ENCODE results near the gene TMEM203. TPM values are rescaled to one million over a fixed set of nuclear protein-coding genes. Genes with fewer than 3 reads are reported as not detected.

The TMEM203 gene
- total and polyA plus RNA-seq, 2 experiments from 2014 or later, result 32.7 to 53.4 TPM

- H3K4me3 ChIP-seq, result peak overlapping the region; percentile 94
- peak overlapping the region; percentile 76; the same call in 1 of the 2 replicates for H3K27ac ChIP-seq (ENCODE audit: low read depth)
- ATAC-seq, result peak; percentile 53
- 0 out of 2 replicates have a peak, but pooled peaks cover 6% of the 10 kb centered on the region for H3F3A ChIP-seq (replicated peaks; ENCODE audit: low read depth)
- H3K27me3 Mint-ChIP-seq (ENCODE audit: insufficient read depth, low read depth, poor library complexity), result peaks cover 3% of the 10 kb centered on the region
- H3K27ac Mint-ChIP-seq, result no peak overlapping the region
- TF ChIP-seq ZNF331 (CRISPR knock-in tag; IDR thresholded peaks at IDR 0.05; ENCODE audit: low read depth) (no peak), JUNB (IDR thresholded peaks at IDR 0.05; ENCODE audit: unreplicated experiment) (no peak), CREB1 (CRISPR knock-in tag; IDR thresholded peaks at IDR 0.05; ENCODE audit: low read depth) (peak; percentile 54; the same call in 1 of the 2 replicates), EZH2 (IDR thresholded peaks at IDR 0.05; ENCODE audit: low read depth, unreplicated experiment) (no peak), STAT1 (IDR thresholded peaks at IDR 0.05; ENCODE audit: unreplicated experiment) (no peak), ETS1 (IDR thresholded peaks at IDR 0.05) (peak; percentile 68), NANOG (IDR thresholded peaks at IDR 0.05; ENCODE audit: borderline replicate concordance) (no peak), ZNF114 (CRISPR knock-in tag; IDR thresholded peaks at IDR 0.05) (no peak), POLR2AphosphoS5 (IDR thresholded peaks at IDR 0.05; ENCODE audit: low read depth) (peak; percentile 54)
- no peaks in the 10 kb centered on the region for H3K36me3 ChIP-seq (ENCODE audit: insufficient read depth)
- H3K9me2 ChIP-seq (ENCODE audit: insufficient read depth), result no peaks in the 10 kb centered on the region
- peak overlapping the region; percentile 70 for H3K4me3 Mint-ChIP-seq
- H3K27me3 ChIP-seq (ENCODE audit: insufficient read depth), result peaks cover 9% of the 10 kb centered on the region; the same call in 1 of the 2 replicates
- peaks cover 3% of the 10 kb centered on the region; the same call in 1 of the 2 replicates for H3K4me1 ChIP-seq (ENCODE audit: insufficient read depth)
- no peaks in the 10 kb centered on the region for H3K36me3 Mint-ChIP-seq (ENCODE audit: low read depth)
- peak overlapping the region; percentile 99 for H3K4me2 ChIP-seq
- H4K20me1 ChIP-seq (replicated peaks; ENCODE audit: insufficient read depth), result no peaks in the 10 kb centered on the region
- peak overlapping the region; percentile 83 for H2AFZ ChIP-seq
- H3K9me3 Mint-ChIP-seq, result no peaks in the 10 kb centered on the region
- no peaks in the 10 kb centered on the region for H3K79me2 ChIP-seq (replicated peaks; ENCODE audit: insufficient read depth)
- peak; percentile 98 for DNase-seq (ENCODE audit: low spot score)
- H3K4me1 Mint-ChIP-seq, result peaks cover 4% of the 10 kb centered on the region; the same call in 2 of the 3 replicates
Observed at GRCh38 chr9:137223078-137223970, 17.9 kb upstream of the TMEM203 start.

GRCh38 chr9:137222190-137223077, 17.0 kb upstream of the TMEM203 start, which contains the start of gene RNF208:
Gene RNF208 (minus strand): TSS chr9:137222240. CDS start chr9:137221212, 1,028 bp downstream.
- DNase-seq (ENCODE audit: low spot score) (peak; percentile 50), ATAC-seq (peak; percentile 6)
- Histone ChIP-seq H3K4me1 (ENCODE audit: insufficient read depth) (peaks cover 3% of the 10 kb centered on the region; the same call in 1 of the 2 replicates), H3K4me2 (peak within 1 kb of the TSS; percentile 85), H3K27ac (ENCODE audit: low read depth) (no peak within 1 kb of the TSS), H3K36me3 (ENCODE audit: insufficient read depth) (no peaks in the 10 kb centered on the region), H3K9me2 (ENCODE audit: insufficient read depth) (no peaks in the 10 kb centered on the region), H3K79me2 (replicated peaks; ENCODE audit: insufficient read depth) (no peaks in the 10 kb centered on the region), H3K4me3 (peak within 1 kb of the TSS; percentile 94), H2AFZ (no peak within 1 kb of the TSS; the same call in 1 of the 2 replicates), H3F3A (replicated peaks; ENCODE audit: low read depth) (0 out of 2 replicates have a peak, but pooled peaks cover 9% of the 10 kb centered on the region), H4K20me1 (replicated peaks; ENCODE audit: insufficient read depth) (no peaks in the 10 kb centered on the region), H3K27me3 (ENCODE audit: insufficient read depth) (peaks cover 9% of the 10 kb centered on the region; the same call in 1 of the 2 replicates)
- Mint-ChIP-seq H3K27me3 (ENCODE audit: insufficient read depth, low read depth, poor library complexity) (peaks cover under 1% of the 10 kb centered on the region), H3K9me3 (no peaks in the 10 kb centered on the region), H3K4me3 (peak within 1 kb of the TSS; percentile 70), H3K4me1 (peaks cover 2% of the 10 kb centered on the region; the same call in 2 of the 3 replicates), H3K27ac (no peak within 1 kb of the TSS), H3K36me3 (ENCODE audit: low read depth) (no peaks in the 10 kb centered on the region)
- TF ChIP-seq ZNF114 (CRISPR knock-in tag; IDR thresholded peaks at IDR 0.05) (no peak), EZH2 (IDR thresholded peaks at IDR 0.05; ENCODE audit: low read depth, unreplicated experiment) (no peak), EZH2phosphoT487 (IDR thresholded peaks at IDR 0.05; ENCODE audit: unreplicated experiment) (no peak), REST (IDR thresholded peaks at IDR 0.05; ENCODE audit: unreplicated experiment) (no peak), STAT1 (IDR thresholded peaks at IDR 0.05; ENCODE audit: unreplicated experiment) (no peak), NANOG (IDR thresholded peaks at IDR 0.05; ENCODE audit: borderline replicate concordance) (no peak), CTCF (conservative IDR thresholded peaks at IDR 0.05; ENCODE audit: low read depth in 2 of 2) (no peak)
